Trophoblast cell (in vitro differentiated cells and primary cell): ENCODE measurements around the gene ANKS1B.

Experiments used
- DNase-seq, 2 donors: peaks; one replicate each; pipeline ENCODE4 v3.0.0-alpha.2; 2016
- H2AFZ ChIP-seq: 2 replicates; pipeline ENCODE4 v1.6.1; 2013; ENCODE audit warnings: low read length, moderate library complexity, mild to moderate bottlenecking; ENCODE audit not compliant: insufficient read depth, poor library complexity
- H2AK5ac ChIP-seq: 2 replicates; pipeline ENCODE4 v1.6.1; 2013; ENCODE audit warnings: mild to moderate bottlenecking, low read length
- H2BK120ac ChIP-seq: 2 replicates; pipeline ENCODE4 v1.6.1; 2013; ENCODE audit warnings: low read length, mild to moderate bottlenecking, moderate library complexity; ENCODE audit not compliant: insufficient read depth, poor library complexity
- H2BK12ac ChIP-seq: 2 replicates; pipeline ENCODE4 v1.6.1; 2013; ENCODE audit warnings: mild to moderate bottlenecking, low read length, moderate library complexity
- H2BK5ac ChIP-seq: 2 replicates; pipeline ENCODE4 v1.6.1; 2013; ENCODE audit warnings: low read length, low read depth, moderate library complexity, mild to moderate bottlenecking; ENCODE audit not compliant: poor library complexity
- H3K14ac ChIP-seq: 2 replicates; pipeline ENCODE4 v1.6.1; 2013; ENCODE audit warnings: mild to moderate bottlenecking, low read length
- H3K18ac ChIP-seq: 2 replicates; pipeline ENCODE4 v1.6.1; 2013; ENCODE audit warnings: mild to moderate bottlenecking, low read length
- H3K23ac ChIP-seq: 2 replicates; pipeline ENCODE4 v1.6.1; 2013; ENCODE audit warnings: low read length
- H3K27ac ChIP-seq: 2 replicates; pipeline ENCODE4 v1.5.1; 2013; ENCODE audit warnings: low read depth, mild to moderate bottlenecking, inconsistent platforms, low read length, moderate library complexity
- H3K27me3 ChIP-seq: 2 replicates; pipeline ENCODE4 v1.6.1; 2013; ENCODE audit warnings: inconsistent platforms, mild to moderate bottlenecking, low read length, moderate library complexity; ENCODE audit not compliant: insufficient read depth
- H3K36me3 ChIP-seq, 2 experiments: 1 replicate in 1 of 2; 2 replicates in 1 of 2; pipeline ENCODE4 v1.6.1; 2013; ENCODE audit warnings: low read length in 2 of 2, mild to moderate bottlenecking in 2 of 2, moderate library complexity in 1 of 2; ENCODE audit not compliant: insufficient read depth in 2 of 2, control insufficient read depth in 1 of 2
- H3K4ac ChIP-seq: 2 replicates; pipeline ENCODE4 v1.6.1; 2013; ENCODE audit warnings: low read depth, mild to moderate bottlenecking, low read length, moderate library complexity
- H3K4me1 ChIP-seq, 2 experiments: 1 replicate in 1 of 2; 2 replicates in 1 of 2; pipeline ENCODE4 v1.6.1; 2013; ENCODE audit warnings: low read length in 2 of 2, mild to moderate bottlenecking in 2 of 2, moderate library complexity in 1 of 2; ENCODE audit not compliant: insufficient read depth in 2 of 2, control insufficient read depth in 1 of 2
- H3K4me2 ChIP-seq: 2 replicates; pipeline ENCODE4 v1.6.1; 2013; ENCODE audit warnings: inconsistent platforms, mild to moderate bottlenecking, low read length, moderate library complexity
- H3K4me3 ChIP-seq: 2 replicates; pipeline ENCODE4 v1.5.1; 2013; ENCODE audit warnings: mild to moderate bottlenecking, low read depth, low read length, inconsistent platforms
- H3K79me1 ChIP-seq: one replicate; pipeline ENCODE4 v1.6.1; 2013; ENCODE audit warnings: low read length
- H3K79me2 ChIP-seq: 2 replicates; pipeline ENCODE4 v1.6.1; 2013; ENCODE audit warnings: low read length, mild to moderate bottlenecking; ENCODE audit not compliant: control insufficient read depth, insufficient read depth, poor library complexity
- H3K9ac ChIP-seq: 2 replicates; pipeline ENCODE4 v1.6.1; 2013; ENCODE audit warnings: mild to moderate bottlenecking, low read length
- H3K9me3 ChIP-seq: 2 replicates; pipeline ENCODE4 v1.6.1; 2013; ENCODE audit warnings: low read depth, mild to moderate bottlenecking, control low read depth, inconsistent platforms, low read length; ENCODE audit not compliant: insufficient read depth
- H4K12ac ChIP-seq: 2 replicates; pipeline ENCODE4 v1.6.1; 2013; ENCODE audit warnings: low read depth, mild to moderate bottlenecking, low read length, moderate library complexity
- H4K8ac ChIP-seq: 2 replicates; pipeline ENCODE4 v1.6.1; 2013; ENCODE audit warnings: low read depth, mild to moderate bottlenecking, low read length, moderate library complexity
- H4K91ac ChIP-seq: one replicate; pipeline ENCODE4 v1.6.1; 2013; ENCODE audit warnings: low read depth, mild to moderate bottlenecking, low read length, moderate library complexity
- WGBS: extraction: QIAGEN DNeasy Blood & Tissue Kit; methylation state at CpG from one replicate; pipeline ENCODE4 v1.1.7; 2013; ENCODE audit warnings: missing lambda C conversion rate; ENCODE audit not compliant: insufficient read length, insufficient coverage; ENCODE audit errors: extremely low coverage; 5-methylcytosine and 5-hydroxymethylcytosine counted together

ANKS1B gene

DNA sequence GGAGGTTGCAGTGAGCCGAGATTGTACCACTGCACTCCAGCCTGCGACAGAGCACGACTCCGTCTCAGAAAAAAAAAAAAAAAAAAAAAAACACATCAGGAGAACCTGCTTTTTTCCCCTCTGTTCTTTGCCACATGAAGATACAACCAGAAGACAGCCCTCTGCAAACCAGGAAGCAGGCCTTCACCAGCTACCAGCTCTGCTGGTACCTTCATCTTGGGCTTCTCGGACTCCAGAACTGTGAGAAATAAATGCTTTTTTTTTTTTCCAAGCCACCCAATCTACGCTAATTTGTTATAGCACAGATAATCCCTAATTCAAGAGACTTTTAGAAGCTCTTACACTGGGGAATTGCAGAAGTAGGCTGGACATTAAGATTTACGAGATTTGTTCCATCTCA lies 216.0 kb downstream of the ANKS1B start:
- Histone ChIP-seq H4K12ac (no peak overlapping the region), H3K27ac (no peak overlapping the region), H2AFZ (no peak overlapping the region), H3K23ac (no peak overlapping the region), H3K4me1 (no peaks in the 10 kb centered on the region), H3K4me2 (no peak overlapping the region), H3K18ac (no peak overlapping the region), H2BK5ac (no peak overlapping the region), H3K9me3 (no peaks in the 10 kb centered on the region), H3K9ac (no peak overlapping the region), H3K79me2 (no peaks in the 10 kb centered on the region), H3K14ac (no peak overlapping the region), H2BK120ac (no peak overlapping the region), H3K4ac (no peak overlapping the region), H3K4me3 (no peak overlapping the region), H4K91ac (no peak overlapping the region), H3K36me3 (no peaks in the 10 kb centered on the region), H2BK12ac (no peak overlapping the region), H2AK5ac (no peak overlapping the region), H4K8ac (no peak overlapping the region), H3K27me3 (no peaks in the 10 kb centered on the region), H3K79me1 (no peaks in the 10 kb centered on the region)
- peak; percentile 30 to 59 for DNase-seq
- no CpG with 5 or more reads among the region's 7 CpGs for WGBS

- no peak overlapping the region for H2BK12ac ChIP-seq
- H2BK5ac ChIP-seq = no peak overlapping the region
- no peak overlapping the region for H2AFZ ChIP-seq
- H3K23ac ChIP-seq = no peak overlapping the region
- H3K9me3 ChIP-seq = no peaks in the 10 kb centered on the region
- H2BK120ac ChIP-seq = no peak overlapping the region
- H3K36me3 ChIP-seq = no peaks in the 10 kb centered on the region
- H4K8ac ChIP-seq = no peak overlapping the region
- H3K9ac ChIP-seq = no peak overlapping the region
- DNase-seq = peak in 1 of 2 donors; percentile 40
- no peaks in the 10 kb centered on the region for H3K79me2 ChIP-seq
- no peak overlapping the region for H2AK5ac ChIP-seq
- H4K12ac ChIP-seq = no peak overlapping the region
- no peak overlapping the region for H3K18ac ChIP-seq
- H3K79me1 ChIP-seq = no peaks in the 10 kb centered on the region
- WGBS = no CpG with 5 or more reads among the region's 1 CpG
- H4K91ac ChIP-seq = no peak overlapping the region
- no peak overlapping the region for H3K27ac ChIP-seq
- H3K4ac ChIP-seq = no peak overlapping the region
- H3K14ac ChIP-seq = no peak overlapping the region
- H3K4me3 ChIP-seq = no peak overlapping the region
- H3K27me3 ChIP-seq = no peaks in the 10 kb centered on the region
- H3K4me1 ChIP-seq = no peaks in the 10 kb centered on the region
- H3K4me2 ChIP-seq = no peak overlapping the region
Observed at GRCh38 chr12:99767809-99768208, 216.9 kb downstream of the ANKS1B start.

GRCh38 chr12:99766408-99766807 lies 218.3 kb downstream of the ANKS1B start:
- Histone ChIP-seq H2BK12ac (no peak overlapping the region), H3K4me1 (no peaks in the 10 kb centered on the region), H3K4ac (no peak overlapping the region), H3K4me2 (no peak overlapping the region), H2AK5ac (no peak overlapping the region), H2BK5ac (no peak overlapping the region), H3K27ac (no peak overlapping the region), H3K79me1 (no peaks in the 10 kb centered on the region), H3K79me2 (no peaks in the 10 kb centered on the region), H3K36me3 (no peaks in the 10 kb centered on the region), H4K91ac (no peak overlapping the region), H3K27me3 (no peaks in the 10 kb centered on the region), H2BK120ac (no peak overlapping the region), H3K9me3 (no peaks in the 10 kb centered on the region), H3K23ac (no peak overlapping the region), H3K9ac (no peak overlapping the region), H4K8ac (no peak overlapping the region), H2AFZ (no peak overlapping the region), H3K18ac (no peak overlapping the region), H4K12ac (no peak overlapping the region), H3K14ac (no peak overlapping the region), H3K4me3 (no peak overlapping the region)
- no CpG with 5 or more reads among the region's 1 CpG for WGBS
- peak in 1 of 2 donors; percentile 78 for DNase-seq

DNA sequence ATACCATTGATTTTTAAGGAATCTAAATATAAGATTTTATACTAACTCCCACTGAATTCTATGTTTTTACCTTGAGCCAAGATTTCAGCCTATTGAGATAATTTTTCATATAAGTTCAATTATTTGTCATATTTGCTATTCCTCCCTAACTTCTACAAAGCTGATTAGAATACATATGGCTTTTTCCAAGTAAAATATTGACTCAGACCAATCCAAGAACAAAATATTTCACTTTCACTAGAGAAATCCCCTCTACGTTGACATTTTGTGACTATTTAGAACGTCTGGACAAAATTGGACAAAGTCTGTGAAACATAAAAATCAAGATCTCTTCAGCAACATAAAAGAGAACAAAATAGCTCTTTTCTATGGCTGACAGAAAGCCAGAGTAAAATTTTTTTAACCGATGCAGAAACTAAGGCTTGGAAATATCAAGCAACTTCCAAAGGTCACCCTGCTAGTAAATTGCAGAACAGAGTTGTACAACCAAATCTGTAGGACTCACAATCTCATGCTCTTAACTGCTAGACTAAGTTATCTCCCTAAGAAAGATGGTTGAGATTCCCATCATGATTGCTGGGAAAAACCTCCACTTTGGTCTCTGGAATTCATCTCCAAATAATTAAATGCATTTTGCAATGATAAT lies 219.1 kb downstream of the ANKS1B start:
- Histone ChIP-seq H4K8ac (no peak overlapping the region), H2BK12ac (no peak overlapping the region), H3K9me3 (no peaks in the 10 kb centered on the region), H3K27me3 (no peaks in the 10 kb centered on the region), H2AFZ (no peak overlapping the region), H3K79me2 (no peaks in the 10 kb centered on the region), H2AK5ac (no peak overlapping the region), H2BK5ac (no peak overlapping the region), H4K12ac (no peak overlapping the region), H3K4me1 (no peaks in the 10 kb centered on the region), H3K23ac (no peak overlapping the region), H3K4me3 (no peak overlapping the region), H3K9ac (no peak overlapping the region), H2BK120ac (no peak overlapping the region), H4K91ac (no peak overlapping the region), H3K18ac (no peak overlapping the region), H3K36me3 (no peaks in the 10 kb centered on the region), H3K4me2 (no peak overlapping the region), H3K27ac (no peak overlapping the region), H3K14ac (no peak overlapping the region), H3K4ac (no peak overlapping the region), H3K79me1 (no peaks in the 10 kb centered on the region)
- WGBS = no CpG with 5 or more reads among the region's 3 CpGs
- peak in 1 of 2 donors; percentile 4 for DNase-seq
